ENCODE results near the gene MMP28.

DNA sequence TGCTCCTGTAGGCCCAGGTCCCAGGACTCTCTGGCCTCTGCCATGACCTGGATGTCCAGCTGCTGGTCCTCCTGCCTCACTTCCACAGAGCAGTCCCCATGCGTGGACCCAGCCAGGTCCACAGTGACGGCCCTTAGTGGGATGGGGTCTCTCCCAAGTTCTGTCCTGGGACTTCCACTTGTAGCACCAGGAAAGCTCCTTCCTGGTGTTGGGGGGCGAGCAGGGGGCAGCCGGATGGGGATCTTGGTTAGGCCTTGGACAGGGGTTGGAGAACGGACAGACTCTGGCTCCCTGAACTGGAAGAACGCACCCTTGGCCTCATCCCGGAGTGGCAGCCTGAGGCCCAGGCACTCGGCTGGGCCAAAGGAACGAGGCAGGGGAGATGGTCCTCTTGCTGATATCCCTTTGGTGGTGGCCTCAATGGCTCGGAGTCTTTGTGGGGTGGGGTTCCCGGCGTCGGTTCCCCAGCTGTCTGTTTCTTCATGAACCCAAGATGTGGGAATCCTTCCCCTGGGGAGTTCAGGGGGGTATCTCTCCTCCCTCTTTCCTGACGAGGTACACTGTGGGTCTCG is 49.6 kb downstream of the MMP28 start:
- TF ChIP-seq, protein P1, sequence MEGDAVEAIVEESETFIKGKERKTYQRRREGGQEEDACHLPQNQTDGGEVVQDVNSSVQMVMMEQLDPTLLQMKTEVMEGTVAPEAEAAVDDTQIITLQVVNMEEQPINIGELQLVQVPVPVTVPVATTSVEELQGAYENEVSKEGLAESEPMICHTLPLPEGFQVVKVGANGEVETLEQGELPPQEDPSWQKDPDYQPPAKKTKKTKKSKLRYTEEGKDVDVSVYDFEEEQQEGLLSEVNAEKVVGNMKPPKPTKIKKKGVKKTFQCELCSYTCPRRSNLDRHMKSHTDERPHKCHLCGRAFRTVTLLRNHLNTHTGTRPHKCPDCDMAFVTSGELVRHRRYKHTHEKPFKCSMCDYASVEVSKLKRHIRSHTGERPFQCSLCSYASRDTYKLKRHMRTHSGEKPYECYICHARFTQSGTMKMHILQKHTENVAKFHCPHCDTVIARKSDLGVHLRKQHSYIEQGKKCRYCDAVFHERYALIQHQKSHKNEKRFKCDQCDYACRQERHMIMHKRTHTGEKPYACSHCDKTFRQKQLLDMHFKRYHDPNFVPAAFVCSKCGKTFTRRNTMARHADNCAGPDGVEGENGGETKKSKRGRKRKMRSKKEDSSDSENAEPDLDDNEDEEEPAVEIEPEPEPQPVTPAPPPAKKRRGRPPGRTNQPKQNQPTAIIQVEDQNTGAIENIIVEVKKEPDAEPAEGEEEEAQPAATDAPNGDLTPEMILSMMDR (IDR thresholded peaks at IDR 0.05; ENCODE audit: low read length), result no peak
- no peak for TF ChIP-seq EZH2phosphoT487 (IDR thresholded peaks at IDR 0.05; ENCODE audit: low read length)
